ENCODE results near the gene MERTK.

The MERTK gene

GRCh38 chr2:111982822-111983221 lies 84.4 kb downstream of the MERTK start:
- DNase-seq: no peak

- DNase-seq: no peak
These were observed 85.2 kb downstream of the MERTK start for GRCh38 chr2:111983478-111984212.

- DNase-seq: no peak
These were observed 85.8 kb downstream of the MERTK start for GRCh38 chr2:111984213-111984604.

- DNase-seq: no peak
These were observed 87.1 kb downstream of the MERTK start for GRCh38 chr2:111985514-111985913.

GRCh38 chr2:111986116-111986900 lies 87.9 kb downstream of the MERTK start:
- DNase-seq: no peak

- no peak for DNase-seq
These were observed 92.0 kb downstream of the MERTK start for GRCh38 chr2:111990375-111990774.

- no peak for DNase-seq
These were observed 92.4 kb downstream of the MERTK start for GRCh38 chr2:111990856-111991255.

- no peak for DNase-seq
These were observed 95.6 kb downstream of the MERTK start for GRCh38 chr2:111994042-111994441.

- DNase-seq: no peak
These were observed 96.7 kb downstream of the MERTK start for GRCh38 chr2:111995148-111995547.

GRCh38 chr2:111999809-112000208 lies 101.4 kb downstream of the MERTK start:
- DNase-seq: no peak

- no peak for DNase-seq
These were observed 102.2 kb downstream of the MERTK start for GRCh38 chr2:112000399-112001135.

GRCh38 chr2:112001136-112001715 lies 102.8 kb downstream of the MERTK start:
- DNase-seq: peak; percentile 8 to 23

GRCh38 chr2:112001942-112002341 lies 103.5 kb downstream of the MERTK start:
- DNase-seq: no peak

- no peak for DNase-seq
These were observed 105.3 kb downstream of the MERTK start for GRCh38 chr2:112003576-112004252.

GRCh38 chr2:112004253-112004645 lies 105.8 kb downstream of the MERTK start:
- DNase-seq: peak; percentile 22 to 77

GRCh38 chr2:112005406-112006075 lies 107.1 kb downstream of the MERTK start:
- no peak for DNase-seq

- DNase-seq: peak in 1 of 2 donors; percentile 48
These were observed 107.6 kb downstream of the MERTK start for GRCh38 chr2:112006076-112006410.

GRCh38 chr2:112007493-112007892 lies 109.1 kb downstream of the MERTK start:
- DNase-seq: no peak

GRCh38 chr2:112008910-112009485 lies 110.6 kb downstream of the MERTK start:
- no peak for DNase-seq

GRCh38 chr2:112010751-112011150 lies 112.3 kb downstream of the MERTK start:
- DNase-seq: peak in 1 of 2 donors; percentile 32

- no peak for DNase-seq
These were observed 114.1 kb downstream of the MERTK start for GRCh38 chr2:112012556-112012955.

GRCh38 chr2:112018846-112019245 lies 120.4 kb downstream of the MERTK start:
- DNase-seq: no peak
